Smooth muscle cell (in vitro differentiated cells): Measurements from ENCODE around the gene ZBTB5. TPM values are rescaled to one million over a fixed set of nuclear protein-coding genes. Genes with fewer than 3 reads are reported as not detected.

ENCODE experiments used
- DNase-seq: peaks from one replicate; lab custom pipeline; 2025; ENCODE audit not compliant: unreplicated experiment; lab: John Stamatoyannopoulos, UW
- H2AFZ ChIP-seq: fragments of 200-600 bp; sonication (generic); 2 replicates; pipeline ENCODE4 v1.6.0; 2016; ENCODE audit warnings: antibody characterized with exemption, low read depth, mild to moderate bottlenecking
- H3F3A ChIP-seq: fragments of 200-600 bp; sonication (generic); 2 replicates; pipeline ENCODE4 v1.6.0; 2017; ENCODE audit warnings: antibody characterized with exemption, low read depth
- H3K27ac ChIP-seq: fragments of 200-600 bp; sonication (generic); 2 replicates; pipeline ENCODE4 v1.5.1; 2016; ENCODE audit warnings: low read depth, mild to moderate bottlenecking
- H3K27me3 ChIP-seq: fragments of 200-600 bp; sonication (generic); 2 replicates; pipeline ENCODE4 v1.6.1; 2016; ENCODE audit warnings: low read depth, mild to moderate bottlenecking
- H3K36me3 ChIP-seq: fragments of 200-600 bp; sonication (generic); 2 replicates; pipeline ENCODE4 v1.5.1; 2016; ENCODE audit warnings: low read depth
- H3K4me1 ChIP-seq: fragments of 200-600 bp; sonication (generic); 2 replicates; pipeline ENCODE4 v1.5.1; 2016; ENCODE audit warnings: low read depth
- H3K4me2 ChIP-seq: fragments of 200-600 bp; sonication (generic); 2 replicates; pipeline ENCODE4 v1.6.0; 2016; ENCODE audit warnings: mild to moderate bottlenecking
- H3K4me3 ChIP-seq: fragments of 200-600 bp; sonication (generic); 2 replicates; pipeline ENCODE4 v1.5.1; 2016; ENCODE audit warnings: mild to moderate bottlenecking
- H3K79me2 ChIP-seq: fragments of 200-600 bp; sonication (generic); 2 replicates; pipeline ENCODE4 v1.6.0; 2016; ENCODE audit warnings: low read depth, mild to moderate bottlenecking
- H3K9ac ChIP-seq: fragments of 200-600 bp; sonication (generic); 2 replicates; pipeline ENCODE4 v1.6.0; 2016; ENCODE audit warnings: low read depth
- H3K9me3 ChIP-seq: fragments of 200-600 bp; sonication (generic); replicated peaks from 2 replicates; pipeline ENCODE4 v1.5.1; 2016; ENCODE audit warnings: low read depth
- H4K20me1 ChIP-seq: fragments of 200-600 bp; sonication (generic); 2 replicates; pipeline ENCODE4 v1.6.0; 2016; ENCODE audit warnings: low read depth
- CTCF ChIP-seq: fragments of 200-600 bp; sonication (generic); IDR thresholded peaks from 2 replicates; pipeline ENCODE4 v1.5.1; 2017; ENCODE audit warnings: borderline replicate concordance, mild to moderate bottlenecking, antibody characterized with exemption; ENCODE audit not compliant: insufficient read depth, poor library complexity, severe bottlenecking
- WGBS: methylation state at CpG from one replicate; pipeline ENCODE4 v1.1.7; 2016; ENCODE audit warnings: low lambda C conversion rate; 5-methylcytosine and 5-hydroxymethylcytosine counted together
- polyA plus RNA-seq: library from polyadenylated mRNA; unstranded; fragments of >200 nt; fragmentation: Nextera tagmentation; extraction: Ambion mirVana; gene quantifications from 2 replicates; pipeline ENCODE4 v1.2.1, GENCODE V29; 2016
- total RNA-seq: library from RNA; depleted of rRNA; stranded (reverse); fragments of >200 nt; gene quantifications from 2 replicates; pipeline ENCODE4 v1.2.3, GENCODE V29; 2014

The ZBTB5 gene
- total and polyA plus RNA-seq, 2 experiments from 2014 or later, result 4.3 to 21.8 TPM

- Histone ChIP-seq H3K9ac (peak overlapping the region; percentile 88), H3K4me1 (peaks cover 19% of the 10 kb centered on the region), H3F3A (no peaks in the 10 kb centered on the region), H3K79me2 (peaks cover 31% of the 10 kb centered on the region), H3K4me3 (peak overlapping the region; percentile 90), H2AFZ (peak overlapping the region; percentile 89), H3K4me2 (peak overlapping the region; percentile 95), H3K27ac (peak overlapping the region; percentile 68), H4K20me1 (peaks cover 27% of the 10 kb centered on the region), H3K36me3 (no peaks in the 10 kb centered on the region), H3K9me3 (no peaks in the 10 kb centered on the region), H3K27me3 (no peaks in the 10 kb centered on the region)
- TF ChIP-seq CTCF, result no peak
- WGBS, result 62% methylated on average over 8 of the region's 8 CpGs
- no peak for DNase-seq
Measured at GRCh38 chr9:37421914-37422288, 43.3 kb downstream of the ZBTB5 start.

GRCh38 chr9:37420271-37421215 lies 44.7 kb downstream of the ZBTB5 start:
- Histone ChIP-seq H3K79me2 (peaks cover 31% of the 10 kb centered on the region), H3K4me2 (no peak overlapping the region), H3K9me3 (no peaks in the 10 kb centered on the region), H3K4me1 (peaks cover 26% of the 10 kb centered on the region), H2AFZ (no peak overlapping the region), H3K27me3 (no peaks in the 10 kb centered on the region), H3K36me3 (no peaks in the 10 kb centered on the region), H3K27ac (no peak overlapping the region), H3F3A (no peaks in the 10 kb centered on the region), H3K9ac (no peak overlapping the region), H3K4me3 (no peak overlapping the region), H4K20me1 (peaks cover 23% of the 10 kb centered on the region)
- WGBS, result 86% methylated on average over 12 of the region's 12 CpGs
- DNase-seq, result no peak
- TF ChIP-seq CTCF, result no peak

- no peak for TF ChIP-seq CTCF
- DNase-seq, result no peak
- Histone ChIP-seq H3F3A (no peaks in the 10 kb centered on the region), H3K4me2 (no peak overlapping the region), H3K4me1 (peaks cover 35% of the 10 kb centered on the region), H4K20me1 (peaks cover 10% of the 10 kb centered on the region), H3K4me3 (no peak overlapping the region), H3K27me3 (no peaks in the 10 kb centered on the region), H3K27ac (no peak overlapping the region), H3K36me3 (no peaks in the 10 kb centered on the region), H3K79me2 (peaks cover 18% of the 10 kb centered on the region), H3K9me3 (no peaks in the 10 kb centered on the region), H2AFZ (no peak overlapping the region), H3K9ac (no peak overlapping the region)
- WGBS, result 96% methylated on average over 5 of the region's 5 CpGs
Measured at GRCh38 chr9:37419204-37419603, 46.0 kb downstream of the ZBTB5 start.
